ENCODE results near the gene NEB.

- TF ChIP-seq TAF1 (IDR thresholded peaks at IDR 0.05; ENCODE audit: low read depth) (no peak), EP300 (IDR thresholded peaks at IDR 0.05; ENCODE audit: borderline replicate concordance) (no peak), MAX (IDR thresholded peaks at IDR 0.05) (no peak), TCF12 (IDR thresholded peaks at IDR 0.05; ENCODE audit: low read depth) (no peak), FOXM1 (IDR thresholded peaks at IDR 0.05; ENCODE audit: borderline replicate concordance, low read depth) (no peak), RAD21 (IDR thresholded peaks at IDR 0.05; ENCODE audit: low read depth) (no peak), CEBPB (IDR thresholded peaks at IDR 0.05) (no peak), EGR1 (IDR thresholded peaks at IDR 0.05) (no peak), CREB1 (IDR thresholded peaks at IDR 0.05; ENCODE audit: low read depth) (no peak)
- TF ChIP-seq, protein P1, sequence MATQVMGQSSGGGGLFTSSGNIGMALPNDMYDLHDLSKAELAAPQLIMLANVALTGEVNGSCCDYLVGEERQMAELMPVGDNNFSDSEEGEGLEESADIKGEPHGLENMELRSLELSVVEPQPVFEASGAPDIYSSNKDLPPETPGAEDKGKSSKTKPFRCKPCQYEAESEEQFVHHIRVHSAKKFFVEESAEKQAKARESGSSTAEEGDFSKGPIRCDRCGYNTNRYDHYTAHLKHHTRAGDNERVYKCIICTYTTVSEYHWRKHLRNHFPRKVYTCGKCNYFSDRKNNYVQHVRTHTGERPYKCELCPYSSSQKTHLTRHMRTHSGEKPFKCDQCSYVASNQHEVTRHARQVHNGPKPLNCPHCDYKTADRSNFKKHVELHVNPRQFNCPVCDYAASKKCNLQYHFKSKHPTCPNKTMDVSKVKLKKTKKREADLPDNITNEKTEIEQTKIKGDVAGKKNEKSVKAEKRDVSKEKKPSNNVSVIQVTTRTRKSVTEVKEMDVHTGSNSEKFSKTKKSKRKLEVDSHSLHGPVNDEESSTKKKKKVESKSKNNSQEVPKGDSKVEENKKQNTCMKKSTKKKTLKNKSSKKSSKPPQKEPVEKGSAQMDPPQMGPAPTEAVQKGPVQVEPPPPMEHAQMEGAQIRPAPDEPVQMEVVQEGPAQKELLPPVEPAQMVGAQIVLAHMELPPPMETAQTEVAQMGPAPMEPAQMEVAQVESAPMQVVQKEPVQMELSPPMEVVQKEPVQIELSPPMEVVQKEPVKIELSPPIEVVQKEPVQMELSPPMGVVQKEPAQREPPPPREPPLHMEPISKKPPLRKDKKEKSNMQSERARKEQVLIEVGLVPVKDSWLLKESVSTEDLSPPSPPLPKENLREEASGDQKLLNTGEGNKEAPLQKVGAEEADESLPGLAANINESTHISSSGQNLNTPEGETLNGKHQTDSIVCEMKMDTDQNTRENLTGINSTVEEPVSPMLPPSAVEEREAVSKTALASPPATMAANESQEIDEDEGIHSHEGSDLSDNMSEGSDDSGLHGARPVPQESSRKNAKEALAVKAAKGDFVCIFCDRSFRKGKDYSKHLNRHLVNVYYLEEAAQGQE (IDR thresholded peaks at IDR 0.05; ENCODE audit: low read depth), result no peak
- TF ChIP-seq, protein P2, sequence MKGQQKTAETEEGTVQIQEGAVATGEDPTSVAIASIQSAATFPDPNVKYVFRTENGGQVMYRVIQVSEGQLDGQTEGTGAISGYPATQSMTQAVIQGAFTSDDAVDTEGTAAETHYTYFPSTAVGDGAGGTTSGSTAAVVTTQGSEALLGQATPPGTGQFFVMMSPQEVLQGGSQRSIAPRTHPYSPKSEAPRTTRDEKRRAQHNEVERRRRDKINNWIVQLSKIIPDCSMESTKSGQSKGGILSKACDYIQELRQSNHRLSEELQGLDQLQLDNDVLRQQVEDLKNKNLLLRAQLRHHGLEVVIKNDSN (IDR thresholded peaks at IDR 0.05), result no peak
These were observed 15.5 kb downstream of the NEB start for GRCh38 chr2:151718796-151719195.

Data from Ishikawa (cell line).